Measurements from ENCODE around the gene CASKIN2.

DNA sequence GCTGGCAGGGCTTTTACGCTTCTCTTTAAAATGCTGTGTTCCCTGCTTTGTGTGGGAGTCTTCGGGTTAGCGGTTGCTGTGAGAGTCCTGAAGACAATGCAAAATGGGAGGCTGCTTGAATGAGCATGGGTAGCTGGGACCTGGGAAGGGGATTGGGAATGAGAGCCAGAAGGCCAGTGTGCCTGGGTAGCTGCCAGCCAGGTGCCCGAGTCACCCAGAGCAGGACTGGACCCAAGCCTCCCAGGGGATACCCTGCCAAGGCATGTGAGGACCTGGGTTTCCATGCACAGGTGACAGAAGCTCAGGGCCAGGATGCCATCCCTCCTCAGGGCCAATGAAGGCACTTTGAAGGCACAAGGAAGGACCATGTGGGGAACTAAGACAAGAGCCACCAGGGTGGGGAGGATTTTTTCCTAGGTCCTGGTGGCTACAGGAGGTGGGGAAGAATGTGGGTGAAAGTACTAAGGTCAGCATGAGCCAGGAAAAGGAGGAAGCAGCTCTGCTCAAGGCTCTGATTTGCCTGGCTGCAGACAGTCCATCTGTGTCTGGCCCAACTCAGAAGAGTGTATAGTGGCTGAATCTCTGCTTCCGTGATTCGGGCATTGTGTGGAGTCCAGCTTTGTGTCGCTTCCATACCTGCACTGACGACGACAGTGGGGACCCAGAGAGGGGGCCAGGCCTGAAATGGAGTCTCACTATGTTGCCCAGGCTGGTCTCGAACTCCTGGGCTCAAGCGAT is 38.4 kb downstream of the CASKIN2 start:
- TF ChIP-seq, protein P1, sequence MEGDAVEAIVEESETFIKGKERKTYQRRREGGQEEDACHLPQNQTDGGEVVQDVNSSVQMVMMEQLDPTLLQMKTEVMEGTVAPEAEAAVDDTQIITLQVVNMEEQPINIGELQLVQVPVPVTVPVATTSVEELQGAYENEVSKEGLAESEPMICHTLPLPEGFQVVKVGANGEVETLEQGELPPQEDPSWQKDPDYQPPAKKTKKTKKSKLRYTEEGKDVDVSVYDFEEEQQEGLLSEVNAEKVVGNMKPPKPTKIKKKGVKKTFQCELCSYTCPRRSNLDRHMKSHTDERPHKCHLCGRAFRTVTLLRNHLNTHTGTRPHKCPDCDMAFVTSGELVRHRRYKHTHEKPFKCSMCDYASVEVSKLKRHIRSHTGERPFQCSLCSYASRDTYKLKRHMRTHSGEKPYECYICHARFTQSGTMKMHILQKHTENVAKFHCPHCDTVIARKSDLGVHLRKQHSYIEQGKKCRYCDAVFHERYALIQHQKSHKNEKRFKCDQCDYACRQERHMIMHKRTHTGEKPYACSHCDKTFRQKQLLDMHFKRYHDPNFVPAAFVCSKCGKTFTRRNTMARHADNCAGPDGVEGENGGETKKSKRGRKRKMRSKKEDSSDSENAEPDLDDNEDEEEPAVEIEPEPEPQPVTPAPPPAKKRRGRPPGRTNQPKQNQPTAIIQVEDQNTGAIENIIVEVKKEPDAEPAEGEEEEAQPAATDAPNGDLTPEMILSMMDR (IDR thresholded peaks at IDR 0.05), result no peak
- TF ChIP-seq POLR2AphosphoS5 (IDR thresholded peaks at IDR 0.05) (no peak), POLR2A (IDR thresholded peaks at IDR 0.05) (no peak), EP300 (IDR thresholded peaks at IDR 0.05) (no peak)

Measured in upper lobe of left lung (tissue), 4 donors.